Measurements from ENCODE around the gene NKX3-2. TPM values are rescaled to one million over a fixed set of nuclear protein-coding genes. Genes with fewer than 3 reads are reported as not detected.

The NKX3-2 gene
- total and polyA plus RNA-seq, 9 of the 15 experiments (the other 6 are each of a cell fraction or from before 2014, with no cell fraction given), result 0.03 to 0.81 (median 0.27) TPM; not detected in 1

- TF ChIP-seq RERE (CRISPR knock-in tag; IDR thresholded peaks at IDR 0.05; ENCODE audit: borderline replicate concordance) (no peak), ZNF77 (CRISPR knock-in tag; IDR thresholded peaks at IDR 0.05) (no peak), MNT (conservative IDR thresholded peaks at IDR 0.05) (peak; percentile 41 to 58; a peak in 1 of 4 replicates), FOXM1 (IDR thresholded peaks at IDR 0.05; ENCODE audit: low read depth) (peak; percentile 69; the same call in 1 of the 2 replicates), FOXM1 (CRISPR knock-in tag; IDR thresholded peaks at IDR 0.05; ENCODE audit: low read depth) (no peak), OTX1 (CRISPR knock-in tag; IDR thresholded peaks at IDR 0.05) (no peak), ATF2 (CRISPR knock-in tag; IDR thresholded peaks at IDR 0.05) (no peak), NR2C2 (CRISPR knock-in tag; IDR thresholded peaks at IDR 0.05) (no peak), NR2C2 (tag; IDR thresholded peaks at IDR 0.05) (no peak), ARID1B (IDR thresholded peaks at IDR 0.05) (no peak), ZBTB1 (CRISPR knock-in tag; IDR thresholded peaks at IDR 0.05; ENCODE audit: borderline replicate concordance, low read depth) (no peak), ZNF583 (CRISPR knock-in tag; IDR thresholded peaks at IDR 0.05) (no peak), GTF2F1 (IDR thresholded peaks at IDR 0.05; ENCODE audit: low read depth, low read length) (no peak)
Measured at GRCh38 chr4:13544606-13545393, 492 bp upstream of the NKX3-2 start (continued).
